PC-9 (cell line): ENCODE data around the gene SPTBN5. TPM values are rescaled to one million over a fixed set of nuclear protein-coding genes. Genes with fewer than 3 reads are reported as not detected.

ENCODE experiments used
- BruUV-seq: library from RNA; stranded (reverse); fragments of 400-500 nt; replicated peaks from 2 replicates; lab custom pipeline; 2021; lab: Mats Ljungman, UMichigan
- CTCF ChIA-PET: fragments of 300-600 bp; sonication (Branson Sonifier 250); formaldehyde crosslinking; loops from one replicate; lab custom pipeline; 2022; ENCODE audit warnings: antibody characterized with exemption; lab: Charles Lee
- POLR2A ChIA-PET: fragments of 300-600 bp; sonication (Branson Sonifier 250); formaldehyde crosslinking; loops from one replicate; lab custom pipeline; 2022; ENCODE audit warnings: antibody characterized with exemption; ENCODE audit not compliant: unreplicated experiment; lab: Charles Lee
- DNase-seq, 2 experiments: peaks; one replicate each; pipeline versions ENCODE4 v3.0.0 to v3.0.0-alpha.2; 2015 to 2022; ENCODE audit warnings: mixed read lengths in 1 of 2
- H2AFZ ChIP-seq: fragments of 200-600 bp; sonication (generic); 2 replicates; pipeline ENCODE4 v1.8.1; 2017; ENCODE audit warnings: antibody characterized with exemption
- H3F3A ChIP-seq: fragments of 200-600 bp; sonication (generic); 2 replicates; pipeline ENCODE4 v1.8.1; 2017; ENCODE audit warnings: antibody characterized with exemption, mild to moderate bottlenecking, low read depth; ENCODE audit not compliant: insufficient read depth
- H3K27ac ChIP-seq: fragments of 200-600 bp; sonication (generic); 2 replicates; pipeline ENCODE4 v1.6.1; 2016; ENCODE audit warnings: mixed run types
- H3K27me3 ChIP-seq: fragments of 200-600 bp; sonication (generic); 2 replicates; pipeline ENCODE4 v1.6.1; 2016; ENCODE audit warnings: low read depth, mixed run types; ENCODE audit not compliant: insufficient read depth
- H3K36me3 ChIP-seq: fragments of 200-600 bp; sonication (generic); 2 replicates; pipeline ENCODE4 v1.6.1; 2016; ENCODE audit warnings: low read depth, mixed run types
- H3K4me1 ChIP-seq: fragments of 200-600 bp; sonication (generic); replicated peaks from 2 replicates; pipeline ENCODE4 v1.6.1; 2016; ENCODE audit warnings: mixed run types; ENCODE audit not compliant: insufficient read depth
- H3K4me2 ChIP-seq: fragments of 200-600 bp; sonication (generic); 2 replicates; pipeline ENCODE4 v1.6.1; 2017; ENCODE audit warnings: mixed run types
- H3K4me3 ChIP-seq: fragments of 200-600 bp; sonication (generic); 2 replicates; pipeline ENCODE4 v1.6.1; 2016; ENCODE audit warnings: mixed run types
- H3K79me2 ChIP-seq: fragments of 200-600 bp; sonication (generic); 2 replicates; pipeline ENCODE4 v1.6.1; 2017; ENCODE audit warnings: low read depth, mixed run types
- H3K9me2 ChIP-seq: fragments of 200-600 bp; sonication (generic); 2 replicates; pipeline ENCODE4 v1.8.1; 2017; ENCODE audit warnings: mild to moderate bottlenecking; ENCODE audit not compliant: insufficient read depth
- H3K9me3 ChIP-seq: fragments of 200-600 bp; sonication (generic); 2 replicates; pipeline ENCODE4 v1.8.1; 2016; ENCODE audit warnings: low read depth; ENCODE audit not compliant: insufficient read depth
- H4K20me1 ChIP-seq: fragments of 200-600 bp; sonication (generic); 2 replicates; pipeline ENCODE4 v1.8.1; 2017; ENCODE audit not compliant: insufficient read depth
- EZH2 ChIP-seq: fragments of 200-600 bp; sonication (generic); IDR thresholded peaks from 2 replicates; pipeline ENCODE4 v1.8.0; 2017; ENCODE audit warnings: antibody characterized with exemption, low read depth
- intact Hi-C: fragments of 100-400 bp; cut with micrococcal nuclease; formaldehyde crosslinking; loops from one replicate; pipeline ENCODE4 v1.10.0; 2022; ENCODE audit not compliant: unreplicated experiment
- total RNA-seq: library from RNA; stranded (reverse); gene quantifications from 2 replicates; pipeline ENCODE4 v1.2.3, GENCODE V29; 2021
- TF ChIP-seq, protein P1 (sequence below): fragments of 200-600 bp; sonication (generic); conservative IDR thresholded peaks from 2 replicates; pipeline ENCODE4 v1.6.1; 2017; ENCODE audit warnings: mixed run types, antibody characterized with exemption, mild to moderate bottlenecking, moderate library complexity

The SPTBN5 gene
- total RNA-seq, 1 experiment from 2014 or later = 2.6 TPM

DNA sequence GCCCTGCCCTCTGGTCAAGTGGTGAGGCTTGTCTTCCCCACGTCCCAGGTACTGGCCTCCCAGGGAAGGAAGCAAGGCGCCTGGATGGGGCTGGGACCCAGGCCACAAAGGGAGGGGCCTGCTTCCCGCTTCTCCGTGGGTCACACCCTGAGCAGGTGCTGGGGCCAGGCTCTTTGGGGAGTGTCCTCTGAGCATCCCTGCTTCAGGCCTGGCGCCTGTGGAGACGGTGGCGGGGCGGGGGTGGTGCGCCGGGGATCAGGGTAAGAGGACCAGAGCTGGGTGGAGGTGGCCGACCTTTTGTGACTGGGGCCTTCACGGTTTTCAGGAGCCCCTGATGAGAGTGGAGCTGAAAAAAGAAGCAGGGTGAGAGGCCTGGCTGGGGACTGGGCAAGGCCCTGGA lies 51.6 kb downstream of the SPTBN5 start:
- H3K27me3 ChIP-seq = no peaks in the 10 kb centered on the region
- no peak overlapping the region for H3K4me3 ChIP-seq
- no peak overlapping the region for H3K27ac ChIP-seq
- ChIA-PET POLR2A (interaction anchor here (0.6 kb wide), 1 partner anchor 292 kb away, joined by 4 read pairs; no protein-coding TSS in a partner anchor), CTCF (no interaction called here)
- no peak overlapping the region for H2AFZ ChIP-seq
- intact Hi-C loops = no loop called here
- peaks cover 4% of the 10 kb centered on the region; the same call in 1 of the 2 replicates for H3F3A ChIP-seq
- H3K4me2 ChIP-seq = no peak overlapping the region
- no peaks in the 10 kb centered on the region for H3K9me3 ChIP-seq
- no peaks in the 10 kb centered on the region for H3K36me3 ChIP-seq
- H3K4me1 ChIP-seq = peaks cover 16% of the 10 kb centered on the region
- no peaks in the 10 kb centered on the region for H3K79me2 ChIP-seq
- DNase-seq = no peak
- no TSS peak for BruUV-seq
- H4K20me1 ChIP-seq = no peaks in the 10 kb centered on the region; the same call in 1 of the 2 replicates
- TF ChIP-seq, protein P1, sequence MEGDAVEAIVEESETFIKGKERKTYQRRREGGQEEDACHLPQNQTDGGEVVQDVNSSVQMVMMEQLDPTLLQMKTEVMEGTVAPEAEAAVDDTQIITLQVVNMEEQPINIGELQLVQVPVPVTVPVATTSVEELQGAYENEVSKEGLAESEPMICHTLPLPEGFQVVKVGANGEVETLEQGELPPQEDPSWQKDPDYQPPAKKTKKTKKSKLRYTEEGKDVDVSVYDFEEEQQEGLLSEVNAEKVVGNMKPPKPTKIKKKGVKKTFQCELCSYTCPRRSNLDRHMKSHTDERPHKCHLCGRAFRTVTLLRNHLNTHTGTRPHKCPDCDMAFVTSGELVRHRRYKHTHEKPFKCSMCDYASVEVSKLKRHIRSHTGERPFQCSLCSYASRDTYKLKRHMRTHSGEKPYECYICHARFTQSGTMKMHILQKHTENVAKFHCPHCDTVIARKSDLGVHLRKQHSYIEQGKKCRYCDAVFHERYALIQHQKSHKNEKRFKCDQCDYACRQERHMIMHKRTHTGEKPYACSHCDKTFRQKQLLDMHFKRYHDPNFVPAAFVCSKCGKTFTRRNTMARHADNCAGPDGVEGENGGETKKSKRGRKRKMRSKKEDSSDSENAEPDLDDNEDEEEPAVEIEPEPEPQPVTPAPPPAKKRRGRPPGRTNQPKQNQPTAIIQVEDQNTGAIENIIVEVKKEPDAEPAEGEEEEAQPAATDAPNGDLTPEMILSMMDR = no peak
- TF ChIP-seq EZH2 = no peak
- H3K9me2 ChIP-seq = no peaks in the 10 kb centered on the region

DNA sequence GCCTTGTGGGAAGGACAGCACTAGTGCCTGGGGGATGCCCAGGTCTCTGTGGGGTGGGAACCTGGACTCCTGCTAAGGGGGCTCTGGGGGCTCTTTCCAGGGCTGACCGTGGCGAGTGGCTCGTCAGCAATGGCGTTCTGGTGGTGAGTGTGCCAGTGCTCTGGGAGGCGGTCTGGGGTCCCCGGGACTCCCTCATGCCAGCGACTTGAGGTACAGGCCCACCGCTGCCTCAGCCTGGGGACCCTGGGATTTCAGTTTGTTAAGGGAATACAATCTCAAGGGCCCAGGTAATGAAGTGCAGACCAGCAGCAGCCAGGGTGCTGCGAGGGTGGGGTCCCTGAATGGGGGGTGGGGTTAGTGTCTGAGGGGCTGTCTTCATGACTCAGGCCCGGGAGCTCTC lies 52.7 kb downstream of the SPTBN5 start:
- H3K79me2 ChIP-seq = no peaks in the 10 kb centered on the region
- H3K27me3 ChIP-seq = no peaks in the 10 kb centered on the region
- no peak for DNase-seq
- no peaks in the 10 kb centered on the region; the same call in 1 of the 2 replicates for H4K20me1 ChIP-seq
- H3K27ac ChIP-seq = no peak overlapping the region
- TF ChIP-seq, protein P1 = no peak
- TF ChIP-seq EZH2 = no peak
- ChIA-PET CTCF (no interaction called here), POLR2A (interaction anchor here (0.6 kb wide), 1 partner anchor 29 kb away, joined by 3 read pairs; no protein-coding TSS in a partner anchor)
- no peak overlapping the region for H3K4me3 ChIP-seq
- intact Hi-C loops = no loop called here
- peaks cover 16% of the 10 kb centered on the region for H3K4me1 ChIP-seq
- no peaks in the 10 kb centered on the region for H3K9me2 ChIP-seq
- H3K36me3 ChIP-seq = no peaks in the 10 kb centered on the region
- H3K9me3 ChIP-seq = no peaks in the 10 kb centered on the region
- no peak overlapping the region for H2AFZ ChIP-seq
- H3F3A ChIP-seq = peaks cover 4% of the 10 kb centered on the region; the same call in 1 of the 2 replicates
- BruUV-seq = no TSS peak
- H3K4me2 ChIP-seq = no peak overlapping the region

DNA sequence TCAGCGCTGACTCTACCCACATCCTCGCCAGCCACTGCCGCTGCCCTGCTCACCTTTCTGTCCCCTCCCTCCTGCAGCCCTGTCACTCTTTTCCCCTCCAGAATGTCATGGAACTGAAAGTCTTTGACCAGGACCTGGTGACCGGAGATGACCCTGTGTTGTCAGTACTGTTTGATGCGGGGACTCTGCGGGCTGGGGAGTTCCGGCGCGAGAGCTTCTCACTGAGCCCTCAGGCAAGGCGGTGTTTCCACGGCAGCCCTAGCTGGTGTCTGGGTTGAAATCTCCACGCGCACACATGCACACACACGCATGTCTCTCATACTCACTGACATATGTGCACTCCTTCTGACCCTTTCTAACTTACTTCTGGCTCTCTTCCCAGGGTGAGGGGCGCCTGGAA lies 53.2 kb downstream of the SPTBN5 start:
- Histone ChIP-seq H3K4me3 (no peak overlapping the region), H4K20me1 (no peaks in the 10 kb centered on the region; the same call in 1 of the 2 replicates), H3K27me3 (no peaks in the 10 kb centered on the region), H2AFZ (no peak overlapping the region), H3K9me3 (no peaks in the 10 kb centered on the region), H3K36me3 (no peaks in the 10 kb centered on the region), H3F3A (peaks cover 4% of the 10 kb centered on the region; the same call in 1 of the 2 replicates), H3K9me2 (no peaks in the 10 kb centered on the region), H3K4me2 (no peak overlapping the region), H3K4me1 (peaks cover 16% of the 10 kb centered on the region), H3K27ac (no peak overlapping the region), H3K79me2 (no peaks in the 10 kb centered on the region)
- no peak for DNase-seq
- TF ChIP-seq, protein P1 = no peak
- no peak for TF ChIP-seq EZH2
- intact Hi-C loops = no loop called here
- CTCF ChIA-PET = no interaction called here
- BruUV-seq = no TSS peak
- POLR2A ChIA-PET = interaction anchor here (0.6 kb wide), 1 partner anchor 30 kb away, joined by 3 read pairs; no protein-coding TSS in a partner anchor
